GM18907 (cell line): ENCODE results near the gene CRB1.

ENCODE experiments used
- ATAC-seq: cut with Tn5 transposase; IDR thresholded peaks from one replicate; pipeline ENCODE4 v1.9.1; 2021; ENCODE audit warnings: mild to moderate bottlenecking, moderate library complexity; ENCODE audit not compliant: unreplicated experiment

CRB1 gene

DNA sequence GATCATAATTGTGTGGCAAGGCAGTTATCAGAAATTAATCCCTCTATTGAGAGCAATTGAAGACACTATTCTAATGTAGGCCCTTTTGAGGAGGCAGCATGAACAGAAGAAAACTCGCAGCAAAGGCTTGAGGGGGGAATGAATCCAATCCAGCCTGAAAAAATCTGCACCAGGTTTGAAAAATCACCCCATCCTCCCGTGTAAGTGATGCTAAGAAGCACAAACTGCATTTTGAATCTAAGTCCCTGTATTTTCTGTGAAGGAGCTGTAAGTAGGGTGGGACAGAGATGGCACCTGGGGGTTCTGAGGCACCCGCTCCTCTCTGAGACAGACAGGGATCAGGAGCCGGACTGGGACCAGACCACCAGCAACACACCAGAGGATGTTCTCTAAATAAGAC lies at the start of gene CRB1:
CRB1 (plus strand) TSS at position 241 of the 400 bp plus-strand sequence. CDS start 161 bp downstream, outside the sequence.
- no peak for ATAC-seq

- ATAC-seq, result no peak
Measured at GRCh38 chr1:197218857-197219256, 49.2 kb upstream of the CRB1 start.

DNA sequence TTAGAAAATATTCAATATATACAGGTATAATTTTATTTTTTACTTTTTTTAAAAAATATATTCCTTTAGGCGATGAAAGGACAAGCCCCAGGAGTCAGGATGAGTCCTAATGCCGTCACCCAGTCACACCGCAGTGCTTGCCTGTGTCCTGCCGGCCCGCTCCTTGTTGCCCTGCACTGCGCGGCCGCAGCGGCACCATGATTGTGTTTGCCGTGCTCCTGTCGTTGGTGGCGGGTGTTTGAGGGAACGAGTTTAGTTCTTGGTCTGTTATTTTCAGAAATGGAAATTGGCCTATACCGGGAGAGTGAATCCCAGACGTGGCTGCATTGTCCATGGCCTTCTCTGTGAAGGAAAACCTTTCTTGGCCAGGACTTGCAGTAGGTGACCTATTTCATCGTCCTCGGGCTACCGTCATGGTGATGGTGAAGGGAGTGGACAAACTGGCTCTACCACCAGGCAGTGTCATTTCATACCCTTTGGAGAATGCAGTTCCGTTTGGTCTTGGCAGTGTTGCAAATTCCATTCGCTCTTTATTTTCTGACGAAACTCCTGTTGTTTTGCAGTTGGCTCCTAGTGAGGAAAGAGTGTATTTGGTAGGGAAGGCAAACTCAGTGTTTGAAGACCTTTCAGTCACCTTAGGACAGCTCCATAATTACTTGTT lies 45.9 kb upstream of the CRB1 start:
- no peak for ATAC-seq

GRCh38 chr1:197222780-197223179 lies 45.3 kb upstream of the CRB1 start:
- no peak for ATAC-seq

DNA sequence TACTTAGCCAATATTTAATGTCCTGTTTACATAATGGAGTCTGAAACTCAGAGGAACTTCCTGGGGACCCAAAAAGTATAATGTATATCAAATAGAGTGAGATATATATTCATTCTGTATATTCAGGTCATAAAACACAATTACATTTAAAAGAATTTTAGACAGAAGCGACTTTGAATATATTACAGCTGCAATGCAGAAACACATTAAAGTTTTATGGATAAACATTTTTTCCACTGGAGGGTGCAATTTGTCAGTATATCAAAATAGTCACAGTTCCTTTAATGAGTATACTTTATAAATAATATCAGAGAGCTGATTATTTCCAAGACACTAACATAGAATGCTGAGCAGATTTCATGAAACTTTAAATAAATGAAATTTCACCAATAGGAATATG lies 43.9 kb upstream of the CRB1 start:
- ATAC-seq, result no peak

DNA sequence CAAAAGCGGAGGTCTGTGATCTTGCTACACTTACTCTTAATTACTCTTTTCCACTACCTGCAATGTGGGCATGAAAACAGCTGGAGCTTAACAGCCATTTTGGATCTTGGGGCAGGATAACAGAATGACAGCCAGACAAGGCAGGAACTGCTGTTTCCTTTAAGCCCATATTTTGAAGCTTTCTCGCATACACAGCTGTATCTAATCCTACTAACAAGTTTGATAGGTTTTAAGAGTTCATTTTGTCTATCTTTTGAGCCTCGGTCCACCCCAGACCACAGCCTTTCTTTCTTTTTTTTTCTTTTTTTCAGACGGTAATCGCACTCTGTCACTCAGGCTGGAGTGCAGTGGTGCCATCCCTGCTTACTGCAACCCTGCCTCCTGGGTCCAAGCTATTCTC lies 42.4 kb upstream of the CRB1 start:
- ATAC-seq, result no peak

DNA sequence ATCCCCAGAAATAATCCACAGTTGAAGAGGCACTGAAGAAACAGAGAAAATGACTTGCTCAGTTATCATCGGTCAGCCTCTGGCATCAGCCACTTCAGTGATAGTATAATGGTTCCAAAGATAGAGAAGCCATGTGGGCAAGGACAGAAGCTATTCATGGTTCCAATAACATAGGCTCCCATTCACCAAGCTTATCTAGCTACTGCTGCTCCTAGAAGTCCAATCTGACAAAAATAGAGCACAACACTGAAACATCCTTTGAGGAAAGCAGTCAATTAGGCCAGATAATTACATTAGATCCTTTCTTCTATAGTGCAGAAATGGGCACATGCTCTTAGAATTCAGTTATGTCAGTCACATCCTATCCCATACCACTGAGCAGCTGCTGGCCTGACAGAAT lies 33.5 kb upstream of the CRB1 start:
- no peak for ATAC-seq

GRCh38 chr1:197235355-197235754 lies 32.7 kb upstream of the CRB1 start:
- no peak for ATAC-seq

DNA sequence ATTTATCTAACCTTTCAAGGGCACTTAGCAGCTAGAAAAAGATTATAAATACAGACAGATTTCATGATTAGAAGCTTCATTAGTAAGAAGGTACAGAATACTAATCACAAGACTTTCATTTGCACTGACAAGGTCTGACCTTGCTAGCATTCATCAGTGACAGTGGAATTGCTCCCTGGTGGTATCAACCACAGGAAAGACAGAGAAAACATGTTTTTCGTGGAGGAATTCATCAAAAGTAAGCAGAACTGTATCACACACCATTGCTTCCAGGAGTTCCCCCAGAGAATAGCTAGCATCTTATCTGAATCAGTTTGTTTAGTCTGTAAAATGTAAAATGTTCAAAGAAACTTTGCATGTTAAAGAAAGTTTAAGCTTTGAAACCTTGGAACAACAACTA lies 20.6 kb upstream of the CRB1 start:
- no peak for ATAC-seq

- ATAC-seq, result no peak
Measured at GRCh38 chr1:197249324-197249723, 18.7 kb upstream of the CRB1 start.

DNA sequence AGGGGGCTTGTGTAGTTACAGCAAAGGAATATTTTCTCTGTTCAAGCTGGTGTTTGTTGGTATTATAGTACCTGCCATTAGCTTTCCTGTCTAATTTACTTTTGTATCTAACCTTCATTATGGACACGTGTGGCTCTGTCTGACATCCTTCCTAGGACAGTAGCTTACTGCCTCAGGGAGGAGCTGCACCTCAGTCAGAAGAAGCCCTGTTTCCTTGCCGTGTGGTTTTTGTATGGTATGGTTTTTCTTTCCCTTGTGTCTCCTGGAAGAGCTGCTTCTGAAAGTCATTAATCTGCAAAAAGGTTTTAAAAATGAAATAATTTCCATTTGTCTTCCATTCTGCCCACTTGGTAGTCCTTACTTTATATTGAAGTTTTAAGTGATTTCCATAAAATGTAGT lies 17.4 kb upstream of the CRB1 start:
- ATAC-seq, result no peak

DNA sequence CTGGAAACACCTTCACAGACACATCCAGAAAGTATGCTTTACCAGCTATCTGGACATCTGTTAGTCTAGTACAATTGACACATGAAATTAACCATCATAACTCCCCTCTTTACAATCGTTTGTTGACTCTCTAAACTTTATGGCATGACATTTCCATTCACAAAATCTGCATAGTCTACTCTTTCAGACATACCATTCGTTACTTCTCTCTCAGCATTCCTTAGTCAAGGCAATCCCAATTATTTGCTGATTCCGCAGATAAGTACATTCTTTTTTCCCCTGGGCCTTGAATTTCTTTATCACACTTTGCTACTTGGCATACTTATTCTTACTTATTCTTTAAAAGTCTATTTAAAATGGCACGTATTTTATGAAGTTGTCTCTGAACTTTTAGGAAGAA lies 15.1 kb upstream of the CRB1 start:
- ATAC-seq, result no peak

DNA sequence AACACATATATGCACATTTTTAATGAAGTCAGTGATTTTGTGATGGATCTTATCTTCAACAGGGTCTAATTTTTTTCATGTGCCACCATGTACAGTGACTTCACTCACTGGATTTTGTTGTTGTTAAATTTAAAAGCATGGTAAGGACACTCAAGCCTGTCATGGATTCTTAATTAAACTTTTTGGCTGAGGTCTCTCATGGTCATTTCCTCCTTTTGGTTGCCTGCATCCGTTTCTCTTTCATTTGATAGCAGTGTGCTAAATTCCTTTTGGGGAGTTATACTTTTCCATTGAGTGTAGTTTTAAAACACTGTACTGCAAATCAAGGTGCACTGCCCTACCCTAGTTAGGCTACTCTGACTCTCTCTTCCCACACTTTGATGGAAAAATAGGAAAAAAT lies 13.2 kb upstream of the CRB1 start:
- ATAC-seq, result no peak

DNA sequence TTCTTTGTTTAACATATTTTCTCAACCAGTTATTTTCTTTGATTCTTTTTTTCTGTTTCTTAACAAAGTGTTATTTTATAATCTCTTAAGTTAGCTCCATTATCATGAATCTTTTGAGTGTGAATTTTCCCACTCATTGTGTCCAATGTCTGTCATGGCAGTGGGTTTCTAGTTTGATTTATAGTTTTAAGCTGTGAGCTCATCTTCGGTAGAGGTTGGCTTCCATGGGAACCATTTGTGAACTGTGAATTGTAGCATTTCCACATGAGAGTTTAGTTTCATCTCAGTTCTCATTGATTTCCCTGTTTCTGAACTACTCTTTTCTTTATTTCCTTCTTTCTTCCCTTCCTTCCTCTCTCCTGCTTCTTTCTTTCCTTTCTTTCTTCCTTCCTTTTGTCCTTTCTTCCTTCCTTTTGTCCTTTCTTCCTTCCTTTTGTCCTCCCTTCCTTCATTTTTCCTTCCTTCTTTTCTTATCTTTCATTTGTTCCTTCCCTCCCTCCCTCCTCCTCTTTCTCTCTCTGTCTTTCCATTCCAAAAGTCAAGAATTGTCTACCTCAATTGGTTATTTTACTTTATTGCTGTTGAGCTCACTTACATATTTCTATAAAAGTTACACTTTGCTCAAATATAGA lies 3.0 kb upstream of the CRB1 start:
- no peak for ATAC-seq

DNA sequence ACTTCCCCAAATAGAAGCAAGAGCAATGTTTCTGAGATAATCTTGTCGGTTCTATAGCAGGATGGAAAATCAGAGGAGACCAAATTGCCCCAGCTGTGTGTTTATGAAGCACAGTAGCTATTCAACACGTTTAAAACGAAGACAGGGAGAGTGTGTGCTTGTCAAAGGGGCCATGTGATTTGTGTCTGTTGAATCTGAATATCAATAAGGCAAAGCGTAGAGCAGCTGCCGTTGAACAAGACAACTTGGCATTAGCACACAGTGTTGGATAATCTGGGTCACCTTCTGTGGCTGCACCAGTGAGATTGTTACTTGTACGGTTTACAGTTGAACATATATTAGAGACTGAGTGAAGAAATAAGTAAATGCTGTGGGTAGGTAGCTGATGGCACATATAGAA lies 1.0 kb downstream of the CRB1 start:
- no peak for ATAC-seq

DNA sequence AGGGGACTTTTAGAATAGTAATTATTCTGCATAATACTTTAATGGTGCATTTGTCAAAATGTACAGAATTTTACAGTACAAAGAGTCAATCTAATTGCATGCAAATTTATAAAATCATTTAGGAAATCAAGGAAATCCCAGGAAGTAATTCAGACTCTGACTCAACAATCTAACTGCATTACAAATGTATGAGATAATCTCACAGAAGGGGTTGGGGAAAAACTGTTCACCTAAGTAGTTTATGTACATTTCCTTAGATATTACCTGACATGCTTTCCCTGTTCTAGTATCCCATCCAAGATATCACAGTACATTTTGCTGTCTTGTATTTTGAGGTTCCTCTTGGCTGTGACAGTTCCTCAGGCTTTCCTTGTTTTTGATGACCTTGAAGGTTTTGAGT lies 4.7 kb downstream of the CRB1 start:
- no peak for ATAC-seq

DNA sequence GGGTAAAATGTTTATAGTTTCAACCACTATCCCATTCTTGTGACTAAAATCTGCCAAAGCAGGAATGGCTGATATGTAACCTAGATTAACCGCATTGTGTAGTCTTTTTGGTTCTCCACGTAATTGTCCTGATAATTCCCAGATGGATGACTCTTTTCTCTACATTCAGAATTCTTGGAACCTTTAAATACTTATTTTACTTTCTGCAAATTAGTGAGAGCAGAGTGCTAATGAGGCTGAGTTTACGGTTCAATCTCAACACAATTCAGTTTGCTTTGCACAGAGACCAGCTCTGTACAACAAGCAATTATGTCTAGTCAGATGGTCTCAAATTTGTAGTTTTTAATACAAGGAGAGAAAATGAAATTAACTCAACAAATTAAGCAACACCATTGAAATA lies 9.1 kb downstream of the CRB1 start:
- no peak for ATAC-seq

GRCh38 chr1:197284325-197284724 lies 16.3 kb downstream of the CRB1 start:
- ATAC-seq, result no peak

- no peak for ATAC-seq
Measured at GRCh38 chr1:197284966-197285365, 16.9 kb downstream of the CRB1 start.

DNA sequence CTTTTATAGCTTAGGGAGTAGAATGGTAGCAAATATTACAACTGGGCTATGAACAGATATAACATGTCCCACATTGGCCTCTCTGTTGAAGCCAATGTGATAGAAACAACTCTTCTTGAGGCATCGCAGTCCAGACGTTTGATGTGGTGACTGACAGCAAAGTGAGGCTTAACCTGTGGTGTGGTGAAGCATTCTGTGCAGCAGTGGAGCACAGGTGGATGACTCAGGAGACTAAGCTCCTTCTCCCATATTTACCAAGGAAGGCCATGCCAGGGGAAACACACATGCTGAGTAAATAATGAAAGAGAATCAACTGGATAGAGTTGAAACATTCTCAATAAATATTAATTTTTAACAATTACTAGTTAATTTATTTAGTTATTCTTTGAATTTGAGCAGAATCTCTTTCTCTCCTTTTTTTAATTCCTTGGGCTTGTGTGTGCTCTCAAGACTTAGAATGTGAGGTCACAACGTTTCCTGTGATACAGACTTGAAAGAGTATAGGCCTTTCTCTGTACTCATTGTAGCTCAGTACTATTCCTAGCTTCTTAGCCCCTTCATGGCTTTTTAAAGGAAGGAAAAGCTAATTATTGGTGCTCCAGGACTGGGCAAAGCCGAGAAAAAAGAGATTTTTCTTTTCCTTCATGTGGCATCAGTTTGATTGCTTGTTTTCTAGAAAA lies 17.6 kb downstream of the CRB1 start:
- no peak for ATAC-seq

- no peak for ATAC-seq
Measured at GRCh38 chr1:197286634-197287033, 18.6 kb downstream of the CRB1 start.

DNA sequence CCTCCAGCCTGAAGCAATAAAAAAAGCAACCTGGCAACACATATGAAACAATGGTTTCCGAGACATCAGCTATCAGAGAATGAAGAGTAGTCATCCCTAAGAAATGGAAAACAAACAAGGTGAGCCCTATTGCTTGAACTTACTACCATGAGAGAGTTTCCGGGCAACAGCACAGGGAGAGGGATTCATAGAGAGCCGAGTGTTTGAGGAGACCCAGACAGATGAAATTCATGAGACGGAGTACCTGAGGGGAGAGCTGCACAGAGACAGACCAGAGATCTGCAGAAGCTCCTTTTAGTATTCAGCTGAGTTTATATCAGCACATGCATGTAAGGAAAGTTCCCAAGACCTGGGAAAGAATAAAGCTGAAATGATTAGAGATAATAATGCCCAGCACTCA lies 19.8 kb downstream of the CRB1 start:
- no peak for ATAC-seq
